ENCODE measurements around the gene GALNT11.
A peak's percentile ranks its signal among the peaks of the same experiment; 100 is the strongest.
"Not testable (repeated sequence)": the region's sequence is repeated elsewhere in the genome, so short reads cannot be mapped to it uniquely, and the experiment has no call there.

GALNT11 gene

GRCh38 chr7:152025077-152025936, at the start of gene GALNT11:
TSS of gene GALNT11 (plus strand) at chr7:152025674. CDS start at chr7:152094228, 68,554 bp downstream.
- peak; percentile 69 for DNase-seq

- no peak for DNase-seq
Observed at GRCh38 chr7:151978616-151979015, 46.9 kb upstream of the GALNT11 start.

GRCh38 chr7:151981223-151981622, 44.3 kb upstream of the GALNT11 start:
- DNase-seq: no peak

GRCh38 chr7:151982806-151983205, 42.7 kb upstream of the GALNT11 start:
- no peak for DNase-seq

- no peak for DNase-seq
Observed at GRCh38 chr7:151984612-151985011, 40.9 kb upstream of the GALNT11 start.

- no peak for DNase-seq
Observed at GRCh38 chr7:151987748-151988529, 37.5 kb upstream of the GALNT11 start.

GRCh38 chr7:151992375-151992774, 33.1 kb upstream of the GALNT11 start:
- no peak for DNase-seq

GRCh38 chr7:151993977-151994676, 31.3 kb upstream of the GALNT11 start:
- no peak for DNase-seq

GRCh38 chr7:151999424-152000090, 25.9 kb upstream of the GALNT11 start:
- no peak for DNase-seq

GRCh38 chr7:152000191-152000590, 25.3 kb upstream of the GALNT11 start:
- no peak for DNase-seq

- no peak for DNase-seq
Observed at GRCh38 chr7:152006336-152006735, 19.1 kb upstream of the GALNT11 start.

GRCh38 chr7:152011860-152012259, 13.6 kb upstream of the GALNT11 start:
- DNase-seq: no peak

- DNase-seq: no peak
Observed at GRCh38 chr7:152013230-152013629, 12.2 kb upstream of the GALNT11 start.

- DNase-seq: no peak
Observed at GRCh38 chr7:152013974-152014373, 11.5 kb upstream of the GALNT11 start.

GRCh38 chr7:152014722-152015121, 10.8 kb upstream of the GALNT11 start:
- DNase-seq: no peak

- DNase-seq: no peak
Observed at GRCh38 chr7:152015600-152015999, 9.9 kb upstream of the GALNT11 start.

- no peak for DNase-seq
Observed at GRCh38 chr7:152016947-152017346, 8.5 kb upstream of the GALNT11 start.

- DNase-seq: not testable (repeated sequence)
Observed at GRCh38 chr7:152017683-152018082, 7.8 kb upstream of the GALNT11 start.

- not testable (repeated sequence) for DNase-seq
Observed at GRCh38 chr7:152021740-152022139, 3.7 kb upstream of the GALNT11 start.

- DNase-seq: no peak
Observed at GRCh38 chr7:152025937-152026890, 740 bp downstream of the GALNT11 start.
